GM19467 (cell line): ENCODE data around the gene PPP2R5B.

Source experiments
- ATAC-seq: cut with Tn5 transposase; IDR thresholded peaks from one replicate; pipeline ENCODE4 v1.9.1; 2021; ENCODE audit warnings: mild to moderate bottlenecking, moderate library complexity; ENCODE audit not compliant: unreplicated experiment

The PPP2R5B gene

GRCh38 chr11:64906314-64906635, 18.2 kb upstream of the PPP2R5B start:
- no peak for ATAC-seq

- no peak for ATAC-seq
Measured at GRCh38 chr11:64908766-64909165, 15.7 kb upstream of the PPP2R5B start.

- no peak for ATAC-seq
Measured at GRCh38 chr11:64909653-64910343, 14.7 kb upstream of the PPP2R5B start.

- ATAC-seq = no peak
Measured at GRCh38 chr11:64910451-64911093, 13.9 kb upstream of the PPP2R5B start.

GRCh38 chr11:64911142-64911541, 13.3 kb upstream of the PPP2R5B start:
- no peak for ATAC-seq

GRCh38 chr11:64911689-64912088, 12.8 kb upstream of the PPP2R5B start:
- no peak for ATAC-seq

GRCh38 chr11:64913171-64913727, 11.2 kb upstream of the PPP2R5B start:
- no peak for ATAC-seq

- ATAC-seq = no peak
Measured at GRCh38 chr11:64914123-64914522, 10.4 kb upstream of the PPP2R5B start.

- ATAC-seq = no peak
Measured at GRCh38 chr11:64915376-64915887, 9.1 kb upstream of the PPP2R5B start.

- ATAC-seq = no peak
Measured at GRCh38 chr11:64916040-64916774, 8.3 kb upstream of the PPP2R5B start.

GRCh38 chr11:64916775-64917662, 7.5 kb upstream of the PPP2R5B start, which contains the start of gene ATG2A:
Gene ATG2A, minus strand, starts transcription at chr11:64917209. Its CDS starts 74 bp downstream, at chr11:64917135.
- ATAC-seq = peak; percentile 92

GRCh38 chr11:64917663-64917995, 6.9 kb upstream of the PPP2R5B start:
- no peak for ATAC-seq

GRCh38 chr11:64918017-64918416, 6.5 kb upstream of the PPP2R5B start:
- no peak for ATAC-seq

- no peak for ATAC-seq
Measured at GRCh38 chr11:64919627-64920026, 4.9 kb upstream of the PPP2R5B start.

- ATAC-seq = no peak
Measured at GRCh38 chr11:64920124-64920523, 4.4 kb upstream of the PPP2R5B start.

GRCh38 chr11:64921384-64921783, 3.1 kb upstream of the PPP2R5B start:
- ATAC-seq = no peak

- ATAC-seq = no peak
Measured at GRCh38 chr11:64923151-64923661, 1.3 kb upstream of the PPP2R5B start.

- peak; percentile 7 for ATAC-seq
Measured at GRCh38 chr11:64924910-64925284, 408 bp downstream of the PPP2R5B start.

GRCh38 chr11:64925536-64926436, 1.3 kb downstream of the PPP2R5B start:
- no peak for ATAC-seq
